ENCODE data around the gene NR6A1.

The NR6A1 gene

DNA sequence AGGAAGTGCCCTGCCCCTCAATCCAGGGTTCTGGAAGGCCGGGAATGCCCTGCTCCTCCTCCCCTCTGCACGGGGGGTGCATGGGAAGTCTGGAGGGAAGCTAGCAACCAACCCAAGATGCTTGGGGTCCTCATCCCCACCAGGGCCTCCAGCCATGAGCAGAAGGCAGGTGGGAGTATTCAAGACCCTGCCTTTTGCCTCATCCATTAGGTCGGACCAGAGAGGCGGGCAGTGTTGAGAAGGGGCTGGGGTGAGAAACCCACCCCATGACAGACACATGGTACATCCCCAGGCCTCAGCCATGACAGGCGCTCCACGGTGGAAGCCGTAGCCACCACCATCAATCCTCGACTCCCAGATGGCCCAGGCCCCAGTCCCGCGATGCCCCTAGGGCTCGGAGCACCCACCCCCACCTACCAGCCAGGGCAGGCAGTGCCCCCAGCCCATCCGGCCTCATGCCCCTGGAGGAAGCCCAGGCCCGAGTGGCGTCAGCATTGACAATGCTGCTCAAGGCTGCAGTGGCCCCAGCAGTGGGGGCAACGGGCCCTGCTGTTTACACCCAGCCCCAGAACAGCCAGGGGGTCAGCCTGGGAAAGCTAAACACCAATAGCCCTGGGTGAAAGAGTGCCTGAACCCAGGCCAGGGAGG lies 272.5 kb downstream of the NR6A1 start:
- DNase-seq (ENCODE audit: low read depth in 1 of 2, low spot score in 1 of 2), result no peak
- no peak for TF ChIP-seq GABPA (IDR thresholded peaks at IDR 0.05; ENCODE audit: low read depth)
- TF ChIP-seq, protein P1, sequence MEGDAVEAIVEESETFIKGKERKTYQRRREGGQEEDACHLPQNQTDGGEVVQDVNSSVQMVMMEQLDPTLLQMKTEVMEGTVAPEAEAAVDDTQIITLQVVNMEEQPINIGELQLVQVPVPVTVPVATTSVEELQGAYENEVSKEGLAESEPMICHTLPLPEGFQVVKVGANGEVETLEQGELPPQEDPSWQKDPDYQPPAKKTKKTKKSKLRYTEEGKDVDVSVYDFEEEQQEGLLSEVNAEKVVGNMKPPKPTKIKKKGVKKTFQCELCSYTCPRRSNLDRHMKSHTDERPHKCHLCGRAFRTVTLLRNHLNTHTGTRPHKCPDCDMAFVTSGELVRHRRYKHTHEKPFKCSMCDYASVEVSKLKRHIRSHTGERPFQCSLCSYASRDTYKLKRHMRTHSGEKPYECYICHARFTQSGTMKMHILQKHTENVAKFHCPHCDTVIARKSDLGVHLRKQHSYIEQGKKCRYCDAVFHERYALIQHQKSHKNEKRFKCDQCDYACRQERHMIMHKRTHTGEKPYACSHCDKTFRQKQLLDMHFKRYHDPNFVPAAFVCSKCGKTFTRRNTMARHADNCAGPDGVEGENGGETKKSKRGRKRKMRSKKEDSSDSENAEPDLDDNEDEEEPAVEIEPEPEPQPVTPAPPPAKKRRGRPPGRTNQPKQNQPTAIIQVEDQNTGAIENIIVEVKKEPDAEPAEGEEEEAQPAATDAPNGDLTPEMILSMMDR (IDR thresholded peaks at IDR 0.05; ENCODE audit: insufficient read depth, low read length), result no peak
- TF ChIP-seq, protein P2, sequence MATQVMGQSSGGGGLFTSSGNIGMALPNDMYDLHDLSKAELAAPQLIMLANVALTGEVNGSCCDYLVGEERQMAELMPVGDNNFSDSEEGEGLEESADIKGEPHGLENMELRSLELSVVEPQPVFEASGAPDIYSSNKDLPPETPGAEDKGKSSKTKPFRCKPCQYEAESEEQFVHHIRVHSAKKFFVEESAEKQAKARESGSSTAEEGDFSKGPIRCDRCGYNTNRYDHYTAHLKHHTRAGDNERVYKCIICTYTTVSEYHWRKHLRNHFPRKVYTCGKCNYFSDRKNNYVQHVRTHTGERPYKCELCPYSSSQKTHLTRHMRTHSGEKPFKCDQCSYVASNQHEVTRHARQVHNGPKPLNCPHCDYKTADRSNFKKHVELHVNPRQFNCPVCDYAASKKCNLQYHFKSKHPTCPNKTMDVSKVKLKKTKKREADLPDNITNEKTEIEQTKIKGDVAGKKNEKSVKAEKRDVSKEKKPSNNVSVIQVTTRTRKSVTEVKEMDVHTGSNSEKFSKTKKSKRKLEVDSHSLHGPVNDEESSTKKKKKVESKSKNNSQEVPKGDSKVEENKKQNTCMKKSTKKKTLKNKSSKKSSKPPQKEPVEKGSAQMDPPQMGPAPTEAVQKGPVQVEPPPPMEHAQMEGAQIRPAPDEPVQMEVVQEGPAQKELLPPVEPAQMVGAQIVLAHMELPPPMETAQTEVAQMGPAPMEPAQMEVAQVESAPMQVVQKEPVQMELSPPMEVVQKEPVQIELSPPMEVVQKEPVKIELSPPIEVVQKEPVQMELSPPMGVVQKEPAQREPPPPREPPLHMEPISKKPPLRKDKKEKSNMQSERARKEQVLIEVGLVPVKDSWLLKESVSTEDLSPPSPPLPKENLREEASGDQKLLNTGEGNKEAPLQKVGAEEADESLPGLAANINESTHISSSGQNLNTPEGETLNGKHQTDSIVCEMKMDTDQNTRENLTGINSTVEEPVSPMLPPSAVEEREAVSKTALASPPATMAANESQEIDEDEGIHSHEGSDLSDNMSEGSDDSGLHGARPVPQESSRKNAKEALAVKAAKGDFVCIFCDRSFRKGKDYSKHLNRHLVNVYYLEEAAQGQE (IDR thresholded peaks at IDR 0.05; ENCODE audit: insufficient replicate concordance, low read depth), result no peak
- H3K4me3 ChIP-seq (replicated peaks; ENCODE audit: insufficient read depth, low read length), result no peak overlapping the region
- H3K27ac ChIP-seq (replicated peaks), result no peak overlapping the region
- H3K27me3 ChIP-seq (ENCODE audit: insufficient read depth, poor library complexity, severe bottlenecking), result peaks cover 14% of the 10 kb centered on the region

DNA sequence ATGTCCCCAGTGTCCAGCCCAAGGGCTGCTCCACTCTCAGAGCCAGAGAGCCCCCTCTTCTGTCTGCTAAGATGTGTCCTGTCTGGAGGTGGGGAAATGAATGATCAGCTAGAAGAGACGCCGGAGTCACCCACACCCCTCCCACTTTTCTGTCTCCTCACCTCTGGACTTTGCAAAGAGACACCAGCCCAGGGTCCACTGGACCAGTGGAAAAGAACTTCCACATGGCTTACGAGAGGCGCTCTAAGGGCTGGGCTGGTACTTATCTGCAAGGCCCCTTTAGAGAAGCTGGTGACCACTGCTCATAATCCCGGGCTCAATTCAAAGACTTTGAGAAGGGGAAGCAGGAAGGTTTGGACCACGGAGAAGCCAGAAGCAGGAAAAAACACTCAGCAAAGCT lies 273.1 kb downstream of the NR6A1 start:
- Histone ChIP-seq H3K27me3 (ENCODE audit: insufficient read depth, poor library complexity, severe bottlenecking) (peaks cover 11% of the 10 kb centered on the region), H3K4me3 (replicated peaks; ENCODE audit: insufficient read depth, low read length) (no peak overlapping the region), H3K27ac (replicated peaks) (no peak overlapping the region)
- TF ChIP-seq GABPA (IDR thresholded peaks at IDR 0.05; ENCODE audit: low read depth), result no peak
- no peak for TF ChIP-seq SPI1 (IDR thresholded peaks at IDR 0.05; ENCODE audit: borderline replicate concordance, low read depth)
- TF ChIP-seq, protein P1 (IDR thresholded peaks at IDR 0.05; ENCODE audit: insufficient read depth, low read length), result no peak
- TF ChIP-seq POLR2AphosphoS5 (IDR thresholded peaks at IDR 0.05; ENCODE audit: low read depth), result no peak
- TF ChIP-seq, protein P2 (IDR thresholded peaks at IDR 0.05; ENCODE audit: insufficient replicate concordance, low read depth), result no peak
- DNase-seq (ENCODE audit: low read depth in 1 of 2, low spot score in 1 of 2), result no peak

DNA sequence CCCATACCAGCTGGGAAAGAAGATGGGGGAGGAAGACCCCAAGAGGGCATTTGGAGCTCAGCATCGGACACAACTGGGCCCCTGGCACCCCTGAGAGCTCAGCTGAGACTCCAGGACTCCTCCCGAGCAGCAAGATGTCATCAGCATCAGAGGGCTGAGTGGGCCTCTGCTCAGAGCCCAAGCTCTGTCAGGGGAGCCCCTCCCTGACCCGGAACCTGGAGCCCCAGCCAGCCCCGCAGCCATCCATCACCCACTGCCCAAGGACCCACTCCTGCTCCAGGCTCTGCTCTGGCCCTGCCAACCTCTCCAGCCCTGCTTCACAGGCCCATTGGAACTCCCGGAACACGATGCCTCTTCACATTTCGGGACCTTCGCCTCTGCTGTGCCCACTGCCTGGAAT lies 273.7 kb downstream of the NR6A1 start:
- TF ChIP-seq, protein P2 (IDR thresholded peaks at IDR 0.05; ENCODE audit: insufficient replicate concordance, low read depth), result no peak
- TF ChIP-seq SPI1 (IDR thresholded peaks at IDR 0.05; ENCODE audit: borderline replicate concordance, low read depth) (no peak), GABPA (IDR thresholded peaks at IDR 0.05; ENCODE audit: low read depth) (no peak), POLR2AphosphoS5 (IDR thresholded peaks at IDR 0.05; ENCODE audit: low read depth) (no peak)
- TF ChIP-seq, protein P1 (IDR thresholded peaks at IDR 0.05; ENCODE audit: insufficient read depth, low read length), result no peak
- Histone ChIP-seq H3K4me3 (replicated peaks; ENCODE audit: insufficient read depth, low read length) (no peak overlapping the region), H3K27ac (replicated peaks) (no peak overlapping the region), H3K27me3 (ENCODE audit: insufficient read depth, poor library complexity, severe bottlenecking) (peaks cover 6% of the 10 kb centered on the region)
- DNase-seq (ENCODE audit: low read depth in 1 of 2, low spot score in 1 of 2), result no peak

All from HL-60 (cell line).